ENCODE measurements around the gene FA2H. TPM values are rescaled to one million over a fixed set of nuclear protein-coding genes. Genes with fewer than 3 reads are reported as not detected.

FA2H gene
- total RNA-seq, 4 donors from 2014 or later: 1.2 to 4.2 (median 2.0) TPM

DNA sequence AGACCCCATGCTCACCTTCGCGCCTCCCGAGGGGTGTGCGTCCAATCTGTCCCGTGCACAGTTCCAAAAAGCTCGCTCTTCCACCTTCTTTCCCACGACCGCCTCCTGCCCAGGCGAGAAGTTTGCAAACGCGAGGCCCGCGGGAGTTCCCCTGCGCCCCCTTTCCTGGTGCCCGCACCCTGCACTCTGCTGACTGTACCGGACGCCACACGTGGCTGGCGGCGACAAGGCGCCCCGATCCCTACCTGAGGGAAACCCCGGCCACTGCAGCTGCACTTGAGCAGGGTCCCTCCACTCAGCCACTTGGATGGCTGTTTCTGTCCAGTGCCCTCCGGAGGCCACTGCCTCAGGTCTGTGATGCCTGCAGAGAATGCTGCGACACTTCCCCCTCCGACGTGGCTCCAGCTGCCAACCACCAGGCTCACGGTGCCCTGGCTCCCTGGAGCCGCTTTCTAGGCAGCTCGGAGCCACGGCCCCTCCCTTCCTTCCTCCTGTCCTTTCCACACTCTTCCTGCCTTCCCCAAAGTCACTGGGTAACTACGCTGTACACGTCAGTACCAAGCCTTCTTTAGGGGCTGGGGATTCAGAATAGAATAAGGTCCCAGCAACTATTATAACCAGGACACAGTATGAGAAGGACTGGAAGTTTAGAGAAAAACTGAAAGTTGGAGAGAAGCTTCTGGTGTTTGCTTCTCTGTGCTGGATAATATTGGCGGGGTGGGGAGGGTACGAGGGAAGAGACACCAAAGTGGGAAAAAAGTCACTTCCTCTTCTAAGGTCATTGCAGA, 74.0 kb downstream of the FA2H start, which contains the start of gene MLKL:
TSS of gene MLKL (minus strand) at position 425 of the 788 bp plus-strand sequence. CDS start 5,105 bp downstream, outside the sequence.
- TF ChIP-seq, protein P1, sequence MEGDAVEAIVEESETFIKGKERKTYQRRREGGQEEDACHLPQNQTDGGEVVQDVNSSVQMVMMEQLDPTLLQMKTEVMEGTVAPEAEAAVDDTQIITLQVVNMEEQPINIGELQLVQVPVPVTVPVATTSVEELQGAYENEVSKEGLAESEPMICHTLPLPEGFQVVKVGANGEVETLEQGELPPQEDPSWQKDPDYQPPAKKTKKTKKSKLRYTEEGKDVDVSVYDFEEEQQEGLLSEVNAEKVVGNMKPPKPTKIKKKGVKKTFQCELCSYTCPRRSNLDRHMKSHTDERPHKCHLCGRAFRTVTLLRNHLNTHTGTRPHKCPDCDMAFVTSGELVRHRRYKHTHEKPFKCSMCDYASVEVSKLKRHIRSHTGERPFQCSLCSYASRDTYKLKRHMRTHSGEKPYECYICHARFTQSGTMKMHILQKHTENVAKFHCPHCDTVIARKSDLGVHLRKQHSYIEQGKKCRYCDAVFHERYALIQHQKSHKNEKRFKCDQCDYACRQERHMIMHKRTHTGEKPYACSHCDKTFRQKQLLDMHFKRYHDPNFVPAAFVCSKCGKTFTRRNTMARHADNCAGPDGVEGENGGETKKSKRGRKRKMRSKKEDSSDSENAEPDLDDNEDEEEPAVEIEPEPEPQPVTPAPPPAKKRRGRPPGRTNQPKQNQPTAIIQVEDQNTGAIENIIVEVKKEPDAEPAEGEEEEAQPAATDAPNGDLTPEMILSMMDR (IDR thresholded peaks at IDR 0.05): no peak
- peak in 1 of 2 donors; percentile 44 for TF ChIP-seq POLR2A (IDR thresholded peaks at IDR 0.05)
- H3K36me3 ChIP-seq: no peaks in the 10 kb centered on the region
- H3K27me3 ChIP-seq: no peaks in the 10 kb centered on the region
- DNase-seq: peak; percentile 56 to 61
- no peaks in the 10 kb centered on the region for H3K9me3 ChIP-seq
- H3K4me3 ChIP-seq (replicated peaks in 1 of 3): peak within 1 kb of the TSS; percentile 11 to 73 (median 35)
- intact Hi-C loops (cut with DNase I): loop anchor here (10.0 kb wide), 1 partner anchor 414 kb away; the partner anchor contains the start of gene LDHD
- peak within 1 kb of the TSS; percentile 48 to 88 (median 76) for H3K27ac ChIP-seq
- 9% methylated on average over 14 to 29 of the region's 35 CpGs for WGBS, 2 donors
- peaks cover 0 to 5% of the 10 kb centered on the region in 2 donors for H3K4me1 ChIP-seq

DNA sequence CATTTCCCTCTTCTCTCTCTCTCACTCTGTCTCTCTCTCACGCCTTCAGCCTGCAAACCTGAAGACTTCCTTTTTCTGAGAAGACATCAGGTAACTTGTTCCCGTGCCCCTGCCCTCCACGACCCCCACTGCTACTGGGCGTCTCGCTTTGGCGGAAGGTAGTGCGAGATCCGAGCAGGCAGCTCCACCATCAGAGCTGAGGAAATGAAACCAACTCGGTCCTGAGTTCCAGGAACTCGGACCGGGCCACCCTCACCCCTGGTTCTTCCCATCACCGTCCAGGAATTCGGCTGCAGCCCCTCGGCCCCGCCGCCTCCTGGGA, 74.5 kb downstream of the FA2H start:
- Histone ChIP-seq H3K27me3 (no peaks in the 10 kb centered on the region), H3K4me3 (replicated peaks in 1 of 3) (peak overlapping the region; percentile 11 to 73 (median 35)), H3K36me3 (no peaks in the 10 kb centered on the region), H3K9me3 (no peaks in the 10 kb centered on the region), H3K4me1 (peaks cover 0 to 5% of the 10 kb centered on the region in 2 donors), H3K27ac (peak overlapping the region; percentile 48 to 88 (median 76))
- intact Hi-C loops (cut with DNase I): loop anchor here (10.0 kb wide), 1 partner anchor 415 kb away; the partner anchor contains the start of gene LDHD
- DNase-seq: no peak
- TF ChIP-seq, protein P1 (IDR thresholded peaks at IDR 0.05): no peak
- no peak for TF ChIP-seq POLR2A (IDR thresholded peaks at IDR 0.05)
- 3 to 14% methylated on average over 11 to 14 of the region's 16 CpGs for WGBS, 2 donors

DNA sequence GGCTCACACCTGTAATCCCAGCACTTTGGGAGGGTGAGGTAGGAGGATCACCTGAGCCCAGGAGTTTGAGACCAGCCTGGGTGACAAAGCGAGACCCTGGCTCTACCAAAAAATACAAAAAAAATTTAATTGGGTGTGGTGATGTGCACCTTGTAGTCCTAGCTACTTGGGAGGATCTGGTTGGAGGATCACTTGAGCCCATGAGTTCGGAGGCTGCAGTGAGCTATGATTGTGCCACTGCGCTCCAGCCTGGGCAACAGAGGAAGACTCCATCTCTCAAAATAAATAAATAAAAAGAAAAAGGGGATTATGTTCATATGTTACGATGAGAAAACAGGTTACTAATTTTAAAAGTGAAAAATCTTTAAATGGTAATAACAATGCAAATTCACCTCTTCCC, 75.0 kb downstream of the FA2H start:
- Histone ChIP-seq H3K27ac (peak overlapping the region in 1 of 3 donors; percentile 88), H3K4me1 (peaks cover 0 to 5% of the 10 kb centered on the region in 2 donors)
- intact Hi-C loops (cut with DNase I): loop anchor here (10.0 kb wide), 1 partner anchor 415 kb away; the partner anchor contains the start of gene LDHD

DNA sequence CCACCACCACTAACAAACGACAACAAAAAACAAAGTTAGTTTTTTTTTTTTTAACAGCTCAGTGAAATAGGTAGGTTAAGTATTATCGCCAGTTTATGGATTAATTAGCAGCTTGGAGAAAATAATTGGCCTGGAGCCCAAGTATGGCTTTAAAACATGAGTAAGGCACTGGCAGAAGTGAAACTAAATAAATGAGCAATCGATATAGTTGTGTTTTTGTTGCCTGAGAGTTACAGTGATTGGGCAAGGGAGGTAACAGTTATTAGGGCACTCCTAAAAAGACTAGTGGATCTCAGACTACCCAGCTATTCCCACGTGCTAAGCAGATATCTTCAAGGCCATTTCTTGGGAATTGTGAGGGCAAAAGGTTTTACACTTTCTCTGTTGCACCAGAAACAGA, 76.4 kb downstream of the FA2H start:
- H3K36me3 ChIP-seq: no peaks in the 10 kb centered on the region
- H3K27ac ChIP-seq: no peak overlapping the region
- DNase-seq: no peak
- no peak for TF ChIP-seq POLR2A (IDR thresholded peaks at IDR 0.05)
- TF ChIP-seq, protein P1 (IDR thresholded peaks at IDR 0.05): no peak
- intact Hi-C loops (cut with DNase I): no loop called here
- no peaks in the 10 kb centered on the region for H3K27me3 ChIP-seq
- no peaks in the 10 kb centered on the region for H3K9me3 ChIP-seq
- 67 to 75% methylated on average over 4 of the region's 4 CpGs for WGBS, 2 donors
- H3K4me1 ChIP-seq: peaks cover 0 to 5% of the 10 kb centered on the region in 2 donors
- no peak overlapping the region for H3K4me3 ChIP-seq (replicated peaks in 1 of 3)

More for the DNA sequence above, 75.0 kb downstream of the FA2H start:
- DNase-seq: no peak
- TF ChIP-seq POLR2A (IDR thresholded peaks at IDR 0.05): no peak
- TF ChIP-seq, protein P1 (IDR thresholded peaks at IDR 0.05): no peak
- 75 to 83% methylated on average over 4 of the region's 4 CpGs for WGBS, 2 donors
- Histone ChIP-seq H3K9me3 (no peaks in the 10 kb centered on the region), H3K36me3 (no peaks in the 10 kb centered on the region), H3K27me3 (no peaks in the 10 kb centered on the region), H3K4me3 (replicated peaks in 1 of 3) (no peak overlapping the region)
